Measurements from ENCODE around the gene RTTN. TPM values are rescaled to one million over a fixed set of nuclear protein-coding genes. Genes with fewer than 3 reads are reported as not detected.

The RTTN gene
- polyA plus RNA-seq, 1 of the 3 experiments (the other 2 are of a cell fraction), result 4.7 TPM

- no peak overlapping the region for H3K4me3 ChIP-seq (ENCODE audit: low read depth in 2 of 2, low read length in 1 of 2)
- H3K27ac ChIP-seq (ENCODE audit: low read depth in 2 of 2, low read length in 1 of 2), result no peak overlapping the region
- 0 out of 4 replicates have a peak, but pooled peaks cover 0 to 4% of the 10 kb centered on the region in 2 experiments for H3K4me1 ChIP-seq (ENCODE audit: control insufficient read depth in 1 of 2, insufficient read depth in 2 of 2, low read depth in 1 of 2, low read length in 1 of 2)
- no peaks in the 10 kb centered on the region for H4K20me1 ChIP-seq (ENCODE audit: insufficient read depth)
- ChIA-PET CTCF (no interaction called here), POLR2A (no interaction called here)
- TF ChIP-seq ELF1 (IDR thresholded peaks at IDR 0.05), result no peak
- TF ChIP-seq FOXM1 (IDR thresholded peaks at IDR 0.05; ENCODE audit: low read depth), result no peak
- TF ChIP-seq TCF12 (IDR thresholded peaks at IDR 0.05), result no peak
- TF ChIP-seq RFX5 (IDR thresholded peaks at IDR 0.05; ENCODE audit: low read length), result no peak
- no peak for TF ChIP-seq USF2 (IDR thresholded peaks at IDR 0.05; ENCODE audit: borderline replicate concordance, low read depth, low read length)
- no peak for TF ChIP-seq SMC3 (IDR thresholded peaks at IDR 0.05; ENCODE audit: low read depth, low read length)
- TF ChIP-seq CTCF (IDR thresholded peaks at IDR 0.05), result no peak
- TF ChIP-seq CHD2 (IDR thresholded peaks at IDR 0.05; ENCODE audit: low read length, partially characterized antibody), result no peak
- no peaks in the 10 kb centered on the region for H3K9me3 ChIP-seq
- H3K27me3 ChIP-seq (ENCODE audit: insufficient read depth), result no peaks in the 10 kb centered on the region
- H3K9me2 ChIP-seq, result no peaks in the 10 kb centered on the region
- no peak overlapping the region for H2AFZ ChIP-seq (ENCODE audit: low read depth)
- WGBS (ENCODE audit: low lambda C conversion rate), result 98% methylated on average over 2 of the region's 2 CpGs
- no peaks in the 10 kb centered on the region for H3K79me2 ChIP-seq (ENCODE audit: insufficient read depth)
- no peak overlapping the region for H3K9ac ChIP-seq
- no peaks in the 10 kb centered on the region for H3K36me3 ChIP-seq (replicated peaks in 1 of 2; ENCODE audit: control insufficient read depth in 1 of 2, insufficient read depth in 2 of 2, low read length in 1 of 2)
- no peaks in the 10 kb centered on the region for H3F3A ChIP-seq (replicated peaks; ENCODE audit: insufficient read depth)
- DNase-seq, result no peak
- H3K4me2 ChIP-seq, result no peak overlapping the region
Measured at GRCh38 chr18:69953191-69953590, 252.3 kb downstream of the RTTN start.

Other genes starting within 250 kb of the RTTN start
- gene SOCS6, start 83.4 kb upstream of the RTTN start, polyA plus RNA-seq (2012; rRNA removed), result 12.1 and 15.7 TPM in 2 replicates

All from SK-N-SH (cell line).